Activated CD8-positive, alpha-beta memory T cell treated with anti-CD3 and anti-CD28 coated beads, Interleukin-2, amount 10 ng/mL, durations not matched to agents 7 days and 5 days (primary cell): ENCODE measurements around the gene ARHGAP5. TPM values are rescaled to one million over a fixed set of nuclear protein-coding genes. Genes with fewer than 3 reads are reported as not detected.

Experiments
- ATAC-seq: fragments of 150-1000 bp; cut with Tn5 transposase; one replicate; pipeline ENCODE4 v1.10.0; 2021; ENCODE audit warnings: moderate library complexity
- CTCF ChIA-PET: fragments of 350-600 bp; sonication (Branson Sonifier 250); formaldehyde crosslinking; loops from one replicate; lab custom pipeline; 2021; ENCODE audit warnings: antibody characterized with exemption; lab: Charles Lee
- DNase-seq: peaks from one replicate; pipeline ENCODE4 v3.0.0-alpha.2; 2020
- H3K27ac Mint-ChIP-seq: one replicate; pipeline ENCODE4 v1.8.0; 2021; ENCODE audit warnings: mild to moderate bottlenecking, mixed read lengths
- H3K27me3 Mint-ChIP-seq: one replicate; pipeline ENCODE4 v1.8.0; 2021; ENCODE audit warnings: mixed read lengths
- H3K36me3 Mint-ChIP-seq: one replicate; pipeline ENCODE4 v1.8.0; 2021; ENCODE audit warnings: mild to moderate bottlenecking, mixed read lengths
- H3K4me1 Mint-ChIP-seq: one replicate; pipeline ENCODE4 v1.8.0; 2021; ENCODE audit warnings: mixed read lengths
- H3K4me3 Mint-ChIP-seq: one replicate; pipeline ENCODE4 v1.8.0; 2021; ENCODE audit warnings: mild to moderate bottlenecking, moderate library complexity, mixed read lengths
- H3K9me3 Mint-ChIP-seq: one replicate; pipeline ENCODE4 v1.8.0; 2022; ENCODE audit warnings: low read depth, mixed read lengths
- total RNA-seq, 2 experiments: library from RNA; stranded (reverse); gene quantifications; one replicate each; pipeline ENCODE4 v1.2.3, GENCODE V29; 2021

The ARHGAP5 gene
- total RNA-seq, 2 experiments from 2014 or later: 25.8 to 29.4 TPM

- H3K27ac Mint-ChIP-seq: no peak overlapping the region
- CTCF ChIA-PET: no interaction called here
Measured at GRCh38 chr14:32185097-32185496, 108.0 kb downstream of the ARHGAP5 start.

GRCh38 chr14:32186248-32186647, 109.1 kb downstream of the ARHGAP5 start:
- ATAC-seq: no peak
- Mint-ChIP-seq H3K27ac (no peak overlapping the region), H3K36me3 (peaks cover 8% of the 10 kb centered on the region), H3K4me3 (no peak overlapping the region), H3K4me1 (peaks cover 6% of the 10 kb centered on the region), H3K9me3 (peaks cover 13% of the 10 kb centered on the region), H3K27me3 (no peaks in the 10 kb centered on the region)
- CTCF ChIA-PET: no interaction called here
- no peak for DNase-seq

More at GRCh38 chr14:32185097-32185496, 108.0 kb downstream of the ARHGAP5 start:
- DNase-seq (no peak), ATAC-seq (no peak)
- H3K4me3 Mint-ChIP-seq: no peak overlapping the region
- H3K9me3 Mint-ChIP-seq: peaks cover 13% of the 10 kb centered on the region
- H3K36me3 Mint-ChIP-seq: peaks cover 8% of the 10 kb centered on the region
- peaks cover 8% of the 10 kb centered on the region for H3K27me3 Mint-ChIP-seq
- peaks cover 6% of the 10 kb centered on the region for H3K4me1 Mint-ChIP-seq

- H3K4me3 Mint-ChIP-seq: no peak overlapping the region
- peaks cover 11% of the 10 kb centered on the region for H3K9me3 Mint-ChIP-seq
- CTCF ChIA-PET: no interaction called here
- H3K36me3 Mint-ChIP-seq: peaks cover 7% of the 10 kb centered on the region
- peaks cover 15% of the 10 kb centered on the region for H3K27me3 Mint-ChIP-seq
- no peak for DNase-seq
- no peak overlapping the region for H3K27ac Mint-ChIP-seq
- peaks cover 10% of the 10 kb centered on the region for H3K4me1 Mint-ChIP-seq
- ATAC-seq: no peak
Measured at GRCh38 chr14:32189811-32190210, 112.7 kb downstream of the ARHGAP5 start.

GRCh38 chr14:32190673-32191072, 113.6 kb downstream of the ARHGAP5 start:
- Mint-ChIP-seq H3K27me3 (peaks cover 23% of the 10 kb centered on the region), H3K9me3 (peaks cover 7% of the 10 kb centered on the region), H3K36me3 (peaks cover 3% of the 10 kb centered on the region), H3K4me1 (peaks cover 10% of the 10 kb centered on the region), H3K27ac (no peak overlapping the region), H3K4me3 (no peak overlapping the region)
- ATAC-seq: no peak
- CTCF ChIA-PET: no interaction called here
- no peak for DNase-seq

GRCh38 chr14:32192712-32193373, 115.7 kb downstream of the ARHGAP5 start:
- peaks cover 4% of the 10 kb centered on the region for H3K4me1 Mint-ChIP-seq
- CTCF ChIA-PET: no interaction called here
- DNase-seq (no peak), ATAC-seq (no peak)
- no peak overlapping the region for H3K27ac Mint-ChIP-seq
- no peak overlapping the region for H3K4me3 Mint-ChIP-seq
- no peaks in the 10 kb centered on the region for H3K36me3 Mint-ChIP-seq
- H3K9me3 Mint-ChIP-seq: no peaks in the 10 kb centered on the region
- H3K27me3 Mint-ChIP-seq: peaks cover 29% of the 10 kb centered on the region

- ATAC-seq: no peak
- Mint-ChIP-seq H3K4me3 (no peak overlapping the region), H3K4me1 (peaks cover 5% of the 10 kb centered on the region), H3K36me3 (no peaks in the 10 kb centered on the region), H3K9me3 (no peaks in the 10 kb centered on the region), H3K27ac (no peak overlapping the region), H3K27me3 (peaks cover 29% of the 10 kb centered on the region)
- CTCF ChIA-PET: no interaction called here
- no peak for DNase-seq
Measured at GRCh38 chr14:32193532-32193931, 116.4 kb downstream of the ARHGAP5 start.

GRCh38 chr14:32195636-32196035, 118.5 kb downstream of the ARHGAP5 start:
- H3K4me1 Mint-ChIP-seq: peaks cover 10% of the 10 kb centered on the region

GRCh38 chr14:32197919-32198318, 120.8 kb downstream of the ARHGAP5 start:
- Mint-ChIP-seq H3K27ac (no peak overlapping the region), H3K27me3 (peaks cover 29% of the 10 kb centered on the region), H3K36me3 (no peaks in the 10 kb centered on the region), H3K4me3 (no peak overlapping the region), H3K4me1 (peaks cover 24% of the 10 kb centered on the region), H3K9me3 (no peaks in the 10 kb centered on the region)
- CTCF ChIA-PET: interaction anchor here (1.2 to 1.8 kb wide), 3 partner anchors 53 to 125 kb away, joined by 3 read pairs; no protein-coding TSS in a partner anchor
- no peak for ATAC-seq
- no peak for DNase-seq

More at GRCh38 chr14:32195636-32196035, 118.5 kb downstream of the ARHGAP5 start:
- H3K36me3 Mint-ChIP-seq: no peaks in the 10 kb centered on the region
- no peak overlapping the region for H3K27ac Mint-ChIP-seq
- H3K9me3 Mint-ChIP-seq: no peaks in the 10 kb centered on the region
- no peak overlapping the region for H3K4me3 Mint-ChIP-seq
- no peak for DNase-seq
- ATAC-seq: no peak
- CTCF ChIA-PET: no interaction called here
- H3K27me3 Mint-ChIP-seq: peaks cover 34% of the 10 kb centered on the region

- H3K27ac Mint-ChIP-seq: peak overlapping the region; percentile 98
- H3K4me3 Mint-ChIP-seq: peak overlapping the region; percentile 82
- H3K4me1 Mint-ChIP-seq: peaks cover 34% of the 10 kb centered on the region
Measured at GRCh38 chr14:32200368-32201192, 123.5 kb downstream of the ARHGAP5 start.

GRCh38 chr14:32201193-32201815, 124.2 kb downstream of the ARHGAP5 start:
- peak; percentile 87 for DNase-seq
- Mint-ChIP-seq H3K27ac (peak overlapping the region; percentile 98), H3K36me3 (peaks cover 1% of the 10 kb centered on the region), H3K4me3 (peak overlapping the region; percentile 82), H3K9me3 (no peaks in the 10 kb centered on the region), H3K4me1 (peaks cover 40% of the 10 kb centered on the region), H3K27me3 (peaks cover 12% of the 10 kb centered on the region)
- CTCF ChIA-PET: interaction anchor here (2.4 kb wide), 1 partner anchor 128 kb away, joined by 7 read pairs; no protein-coding TSS in a partner anchor
- peak; percentile 68 for ATAC-seq

More at GRCh38 chr14:32200368-32201192, 123.5 kb downstream of the ARHGAP5 start:
- Mint-ChIP-seq H3K27me3 (peaks cover 14% of the 10 kb centered on the region), H3K36me3 (peaks cover 1% of the 10 kb centered on the region), H3K9me3 (no peaks in the 10 kb centered on the region)
- DNase-seq (no peak), ATAC-seq (no peak)
- CTCF ChIA-PET: no interaction called here

- Mint-ChIP-seq H3K27me3 (peaks cover 13% of the 10 kb centered on the region), H3K27ac (peak within 1 kb of the TSS; percentile 98), H3K9me3 (no peaks in the 10 kb centered on the region), H3K36me3 (peaks cover 1% of the 10 kb centered on the region), H3K4me1 (peaks cover 44% of the 10 kb centered on the region), H3K4me3 (peak within 1 kb of the TSS; percentile 82)
- ATAC-seq: no peak
- CTCF ChIA-PET: interaction anchor here (1.3 to 2.4 kb wide), 2 partner anchors 124 to 128 kb away, joined by 3 to 7 read pairs; no protein-coding TSS in a partner anchor
- DNase-seq: peak; percentile 50
Measured at GRCh38 chr14:32201816-32202490, 124.8 kb downstream of the ARHGAP5 start, which contains the start of gene RNU6-7. Gene RNU6-7, plus strand, starts transcription at chr14:32202045.

GRCh38 chr14:32202491-32202997, 125.4 kb downstream of the ARHGAP5 start:
- no peak for ATAC-seq
- CTCF ChIA-PET: interaction anchor here (1.3 to 2.4 kb wide), 2 partner anchors 124 to 129 kb away, joined by 3 to 7 read pairs; no protein-coding TSS in a partner anchor
- Mint-ChIP-seq H3K27me3 (peaks cover 13% of the 10 kb centered on the region), H3K9me3 (no peaks in the 10 kb centered on the region), H3K36me3 (peaks cover 1% of the 10 kb centered on the region), H3K4me1 (peaks cover 44% of the 10 kb centered on the region), H3K4me3 (peak overlapping the region; percentile 82), H3K27ac (peak overlapping the region; percentile 98)
- DNase-seq: no peak
